Activated CD8-positive, alpha-beta memory T cell treated with anti-CD3 and anti-CD28 coated beads for 4 hours (primary cell): ENCODE measurements around the gene RABGAP1L.
"Not testable (repeated sequence)": the region's sequence is repeated elsewhere in the genome, so short reads cannot be mapped to it uniquely, and the experiment has no call there.

Source experiments
- DNase-seq, 2 donors: peaks; one replicate each; pipeline ENCODE4 v3.0.0-alpha.2; 2020; ENCODE audit warnings: low read depth in 2 of 2

The RABGAP1L gene

GRCh38 chr1:174289644-174290310 is 130.5 kb downstream of the RABGAP1L start:
- no peak for DNase-seq

GRCh38 chr1:174291059-174291458 is 131.7 kb downstream of the RABGAP1L start:
- no peak for DNase-seq

- DNase-seq: no peak
These were observed 137.0 kb downstream of the RABGAP1L start for GRCh38 chr1:174296309-174296708.

GRCh38 chr1:174297351-174297750 is 138.0 kb downstream of the RABGAP1L start:
- no peak for DNase-seq

GRCh38 chr1:174301295-174302077 is 142.2 kb downstream of the RABGAP1L start:
- no peak for DNase-seq

- DNase-seq: no peak
These were observed 149.3 kb downstream of the RABGAP1L start for GRCh38 chr1:174308604-174309003.

- DNase-seq: no peak
These were observed 150.2 kb downstream of the RABGAP1L start for GRCh38 chr1:174309490-174309889.

GRCh38 chr1:174314433-174314832 is 155.1 kb downstream of the RABGAP1L start:
- DNase-seq: no peak

GRCh38 chr1:174315239-174315638 is 155.9 kb downstream of the RABGAP1L start:
- no peak for DNase-seq

- not testable (repeated sequence) for DNase-seq
These were observed 161.6 kb downstream of the RABGAP1L start for GRCh38 chr1:174320897-174321296.

- DNase-seq: no peak
These were observed 163.0 kb downstream of the RABGAP1L start for GRCh38 chr1:174322202-174322862.

- no peak for DNase-seq
These were observed 165.2 kb downstream of the RABGAP1L start for GRCh38 chr1:174324493-174324892.

- DNase-seq: no peak
These were observed 165.6 kb downstream of the RABGAP1L start for GRCh38 chr1:174324939-174325338.

GRCh38 chr1:174326278-174326677 is 167.0 kb downstream of the RABGAP1L start:
- no peak for DNase-seq

- DNase-seq: no peak
These were observed 174.1 kb downstream of the RABGAP1L start for GRCh38 chr1:174333437-174333836.

GRCh38 chr1:174337000-174337681 is 177.8 kb downstream of the RABGAP1L start:
- DNase-seq: no peak

GRCh38 chr1:174340404-174340803 is 181.1 kb downstream of the RABGAP1L start:
- not testable (repeated sequence) for DNase-seq

- no peak for DNase-seq
These were observed 184.8 kb downstream of the RABGAP1L start for GRCh38 chr1:174344162-174344561.

GRCh38 chr1:174352117-174352516 is 192.8 kb downstream of the RABGAP1L start:
- DNase-seq: no peak

GRCh38 chr1:174352883-174353608 is 193.7 kb downstream of the RABGAP1L start:
- DNase-seq: no peak

- DNase-seq: no peak
These were observed 199.0 kb downstream of the RABGAP1L start for GRCh38 chr1:174358344-174358743.
